Upper lobe of left lung (tissue), 6 donors: Measurements from ENCODE around the gene NIPA2. TPM values are rescaled to one million over a fixed set of nuclear protein-coding genes. Genes with fewer than 3 reads are reported as not detected.

Source experiments
- ATAC-seq, 2 donors: fragments of 200-7000 bp; cut with Tn5 transposase; one replicate each; pipeline ENCODE4 v1.9.1; 2022; ENCODE audit warnings: mild to moderate bottlenecking in 2 of 2, moderate library complexity in 2 of 2; ENCODE audit not compliant: low FRiP score in 2 of 2
- DNase-seq, 2 donors: peaks; one replicate each; pipeline ENCODE4 v3.0.0-alpha.2; 2019 to 2020
- H3K27ac ChIP-seq, 4 donors: fragments of 200-600 bp; sonication (generic); one replicate each; pipeline ENCODE4 v1.5.1; 2016 to 2019
- H3K27me3 ChIP-seq, 4 donors: fragments of 200-600 bp; sonication (generic); one replicate each; pipeline ENCODE4 v1.5.1; 2017 to 2019
- H3K36me3 ChIP-seq, 4 donors: fragments of 200-600 bp; sonication (generic); one replicate each; pipeline ENCODE4 v1.5.1; 2016 to 2019
- H3K4me1 ChIP-seq, 4 donors: fragments of 200-600 bp; sonication (generic); one replicate each; pipeline ENCODE4 v1.5.1; 2018 to 2019
- H3K4me3 ChIP-seq, 4 donors: fragments of 200-600 bp; sonication (generic); one replicate each; pipeline ENCODE4 v1.5.1; 2017 to 2019; ENCODE audit warnings: mild to moderate bottlenecking in 2 of 4, moderate library complexity in 1 of 4
- H3K9me3 ChIP-seq, 4 donors: fragments of 200-600 bp; sonication (generic); one replicate each; pipeline ENCODE4 v1.5.1; 2018 to 2019
- CTCF ChIP-seq, 6 experiments: fragments of 450-650 bp in 4 of 6; fragments of 200-600 bp in 2 of 6; sonication (generic) in 2 of 6; IDR thresholded peaks; one replicate each; pipeline ENCODE4 v1.5.1; 2016 to 2019; ENCODE audit warnings: antibody characterized with exemption in 6 of 6
- EP300 ChIP-seq, 4 donors: sonication (generic); formaldehyde crosslinking; IDR thresholded peaks; one replicate each; pipeline ENCODE4 v1.5.1; 2017; ENCODE audit warnings: antibody characterized with exemption in 4 of 4, control low read depth in 2 of 4
- POLR2A ChIP-seq, 4 donors: fragments of 450-650 bp; IDR thresholded peaks; one replicate each; pipeline ENCODE4 v1.5.1; 2016 to 2017; ENCODE audit warnings: antibody characterized with exemption in 4 of 4, mild to moderate bottlenecking in 2 of 4
- POLR2AphosphoS5 ChIP-seq, 2 donors: sonication (generic); formaldehyde crosslinking; IDR thresholded peaks; one replicate each; pipeline ENCODE4 v1.5.1; 2017; ENCODE audit warnings: antibody characterized with exemption in 2 of 2
- WGBS, 2 donors: methylation state at CpG; one replicate each; pipeline ENCODE4 v1.1.5; 2017 to 2018; 5-methylcytosine and 5-hydroxymethylcytosine counted together
- total RNA-seq, 6 donors: library from RNA; depleted of rRNA in 4 of 6; stranded (reverse); fragments of >200 nt in 4 of 6; gene quantifications; one replicate each; pipeline versions ENCODE4 v1.1.0 to v1.2.1, GENCODE V29; 2016 to 2021
- donor health status: DM: no; HTN: no; CAD: no; lungs with moderate emphysema.
- donor health status: DM: no; HTN: yes; CAD: no; lungs with severe emphysema.

The NIPA2 gene
- total RNA-seq, 6 donors from 2014 or later = 23.0 to 55.9 (median 47.5) TPM

- Histone ChIP-seq H3K4me3 (no peak overlapping the region), H3K27me3 (no peaks in the 10 kb centered on the region), H3K9me3 (no peaks in the 10 kb centered on the region), H3K4me1 (no peaks in the 10 kb centered on the region), H3K27ac (no peak overlapping the region), H3K36me3 (peaks cover 4 to 82% (median 46%) of the 10 kb centered on the region in 4 donors)
- DNase-seq (no peak), ATAC-seq (no peak)
- TF ChIP-seq POLR2A (IDR thresholded peaks at IDR 0.05) = no peak
- no peak for TF ChIP-seq CTCF (IDR thresholded peaks at IDR 0.05)
- TF ChIP-seq POLR2AphosphoS5 (IDR thresholded peaks at IDR 0.05) = no peak
- no peak for TF ChIP-seq EP300 (IDR thresholded peaks at IDR 0.05)
- WGBS, 2 donors = 92% methylated on average over 32 to 33 of the region's 33 CpGs
These were observed 53.2 kb downstream of the NIPA2 start for GRCh38 chr15:22891426-22892210.

- no peak for ATAC-seq
- 86 to 92% methylated on average over 9 of the region's 9 CpGs for WGBS, 2 donors
- Histone ChIP-seq H3K4me1 (no peaks in the 10 kb centered on the region), H3K4me3 (no peak overlapping the region), H3K27ac (no peak overlapping the region), H3K36me3 (peaks cover 4 to 84% (median 46%) of the 10 kb centered on the region in 4 donors), H3K27me3 (no peaks in the 10 kb centered on the region), H3K9me3 (no peaks in the 10 kb centered on the region)
- DNase-seq = no peak
- TF ChIP-seq EP300 (IDR thresholded peaks at IDR 0.05) (no peak), POLR2AphosphoS5 (IDR thresholded peaks at IDR 0.05) (no peak), CTCF (IDR thresholded peaks at IDR 0.05) (no peak), POLR2A (IDR thresholded peaks at IDR 0.05) (no peak)
These were observed 53.9 kb downstream of the NIPA2 start for GRCh38 chr15:22892333-22892732.

- ATAC-seq = no peak
- TF ChIP-seq CTCF (IDR thresholded peaks at IDR 0.05) (no peak), EP300 (IDR thresholded peaks at IDR 0.05) (no peak), POLR2A (IDR thresholded peaks at IDR 0.05) (no peak), POLR2AphosphoS5 (IDR thresholded peaks at IDR 0.05) (no peak)
- H3K4me1 ChIP-seq = no peaks in the 10 kb centered on the region
- no peak for DNase-seq
- no peaks in the 10 kb centered on the region for H3K9me3 ChIP-seq
- no peak overlapping the region for H3K27ac ChIP-seq
- no peak overlapping the region for H3K4me3 ChIP-seq
- H3K36me3 ChIP-seq = peaks cover 8 to 85% (median 49%) of the 10 kb centered on the region in 4 donors
- WGBS, 2 donors = 93 to 96% methylated on average over 17 of the region's 17 CpGs
- no peaks in the 10 kb centered on the region for H3K27me3 ChIP-seq
These were observed 54.6 kb downstream of the NIPA2 start for GRCh38 chr15:22893081-22893480.

- H3K27ac ChIP-seq = no peak overlapping the region
- H3K9me3 ChIP-seq = no peaks in the 10 kb centered on the region
- no peak overlapping the region for H3K4me3 ChIP-seq
- no peak for DNase-seq
- H3K27me3 ChIP-seq = no peaks in the 10 kb centered on the region
- TF ChIP-seq POLR2A (IDR thresholded peaks at IDR 0.05) = no peak
- no peaks in the 10 kb centered on the region for H3K4me1 ChIP-seq
- no peak for ATAC-seq
- 92% methylated on average over 13 of the region's 13 CpGs for WGBS, 2 donors
- H3K36me3 ChIP-seq = peaks cover 8 to 83% (median 49%) of the 10 kb centered on the region in 4 donors
These were observed 55.4 kb downstream of the NIPA2 start for GRCh38 chr15:22893881-22894280.

GRCh38 chr15:22895465-22896190 is 57.2 kb downstream of the NIPA2 start:
- no peak overlapping the region for H3K4me3 ChIP-seq
- no peak for ATAC-seq
- peaks cover 8 to 84% (median 49%) of the 10 kb centered on the region in 4 donors for H3K36me3 ChIP-seq
- 92% methylated on average over 5 to 10 of the region's 10 CpGs for WGBS, 2 donors
- TF ChIP-seq CTCF (IDR thresholded peaks at IDR 0.05) (no peak), POLR2AphosphoS5 (IDR thresholded peaks at IDR 0.05) (no peak), POLR2A (IDR thresholded peaks at IDR 0.05) (no peak), EP300 (IDR thresholded peaks at IDR 0.05) (no peak)
- no peaks in the 10 kb centered on the region for H3K9me3 ChIP-seq
- DNase-seq = no peak
- no peaks in the 10 kb centered on the region for H3K4me1 ChIP-seq
- H3K27ac ChIP-seq = no peak overlapping the region
- H3K27me3 ChIP-seq = no peaks in the 10 kb centered on the region
